GM19099 (cell line): ENCODE results near the gene PCK1.

Experiments used
- POLR2A ChIP-seq: IDR thresholded peaks from 3 replicates; pipeline ENCODE4 v1.6.1; 2011; ENCODE audit warnings: low read depth; ENCODE audit not compliant: insufficient read length; ENCODE audit errors: extremely low read depth

The PCK1 gene

DNA sequence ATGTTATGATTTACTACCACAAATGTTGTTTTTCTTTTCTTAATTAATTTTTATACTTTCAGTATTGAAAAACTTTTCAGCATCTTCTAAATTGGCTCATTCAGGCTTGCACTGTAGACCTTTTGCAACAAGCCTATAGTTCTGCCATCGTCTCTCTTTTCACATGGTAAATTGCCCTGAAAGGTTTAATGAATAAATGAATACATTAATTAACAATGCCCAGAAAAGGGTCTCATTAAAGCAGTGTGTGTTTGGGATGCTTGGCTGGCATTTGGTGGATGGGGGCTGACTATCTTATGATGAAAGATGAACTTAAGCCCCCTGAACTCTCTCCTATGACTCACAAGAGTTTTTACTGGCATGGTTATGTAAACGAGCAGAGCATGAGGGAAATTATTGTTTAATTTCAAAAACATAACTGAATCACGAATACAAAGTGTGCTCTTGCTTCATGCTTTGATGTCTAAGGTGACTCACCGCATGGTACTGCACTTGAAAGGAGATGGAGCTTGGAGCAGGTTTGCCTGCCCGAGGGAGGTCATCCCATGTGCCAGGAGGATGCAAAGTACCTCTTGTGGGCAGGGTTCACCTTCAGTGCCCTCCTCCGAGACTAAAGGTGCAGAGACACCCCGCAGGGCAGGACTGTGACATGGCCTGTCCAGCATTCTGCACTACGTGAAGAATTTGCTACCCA, 13.8 kb upstream of the PCK1 start:
- TF ChIP-seq POLR2A, result no peak

DNA sequence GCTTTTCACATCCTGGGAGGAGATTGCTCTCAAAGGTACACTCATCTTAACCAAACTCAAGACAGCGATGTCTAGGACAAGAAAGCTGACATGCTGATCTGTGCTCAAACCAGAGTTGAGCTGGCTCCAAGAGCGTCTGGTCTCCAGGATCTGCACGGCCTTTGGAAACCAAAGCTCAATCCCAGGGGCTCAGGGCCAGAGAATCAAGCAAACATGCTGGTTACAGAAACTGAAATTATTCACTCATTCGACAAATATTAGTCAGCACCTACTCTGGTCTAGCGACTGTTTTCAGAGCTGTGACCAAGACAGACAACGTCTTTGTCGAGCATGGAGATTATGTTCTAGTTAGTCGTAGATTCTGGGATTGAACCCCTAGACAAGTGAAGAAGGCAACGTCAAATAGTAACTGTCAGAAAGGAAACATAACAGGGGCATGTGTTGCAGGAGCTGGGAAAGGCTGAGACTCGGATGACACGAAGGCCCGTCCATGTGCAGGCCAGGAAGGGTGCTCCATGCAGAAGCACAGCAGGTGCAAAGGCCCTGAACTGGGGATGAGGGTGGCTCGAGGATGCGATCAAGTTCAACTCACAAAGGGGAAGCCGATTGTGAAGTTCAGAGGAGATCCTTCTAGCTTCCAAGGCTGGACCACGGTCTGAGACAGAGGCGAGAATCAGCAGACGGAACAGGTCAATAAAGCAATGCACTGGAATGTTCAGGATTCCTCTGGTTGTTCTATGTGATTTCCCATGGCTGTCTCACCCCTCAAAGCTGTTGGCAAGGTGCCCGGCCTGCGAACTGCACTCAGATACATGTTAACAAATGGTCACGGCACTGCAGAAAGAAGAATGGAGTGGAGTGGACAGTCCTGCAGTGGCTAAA, 12.5 kb upstream of the PCK1 start:
- TF ChIP-seq POLR2A, result no peak

- TF ChIP-seq POLR2A, result no peak
These were observed 8.4 kb upstream of the PCK1 start for GRCh38 chr20:57552471-57552870.

DNA sequence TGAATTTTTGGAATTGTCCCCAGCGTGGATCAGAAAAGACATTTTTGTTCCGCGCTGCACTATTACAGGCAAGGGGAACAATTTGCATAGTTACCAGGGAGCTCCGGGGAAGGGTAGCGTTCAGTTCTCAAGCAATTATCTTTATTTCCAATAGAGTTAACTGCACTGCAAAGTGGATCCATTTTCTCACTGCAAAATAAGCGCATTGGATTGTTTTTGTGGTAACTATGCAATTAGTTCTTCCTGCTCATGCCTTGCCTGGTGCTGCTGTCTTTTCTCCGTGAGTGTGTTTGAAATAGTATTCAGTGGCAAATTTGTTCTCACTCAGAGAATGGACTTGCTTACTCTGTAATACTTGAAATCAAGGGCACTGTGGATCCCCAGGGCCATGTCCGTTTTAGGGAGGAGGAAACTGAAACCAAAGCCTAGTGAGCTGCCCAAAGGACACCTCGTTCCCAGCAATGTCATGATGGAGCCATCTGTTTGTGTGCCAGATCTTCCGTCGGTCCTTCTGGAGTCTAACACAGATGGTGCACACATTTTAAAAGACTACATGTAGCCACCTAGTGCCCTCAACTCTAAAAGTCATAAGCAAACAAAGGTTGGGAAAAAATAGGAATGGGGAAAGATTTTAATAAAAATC, 7.4 kb upstream of the PCK1 start:
- no peak for TF ChIP-seq POLR2A

GRCh38 chr20:57555457-57556184, 5.3 kb upstream of the PCK1 start:
- no peak for TF ChIP-seq POLR2A

GRCh38 chr20:57556980-57557274, 4.0 kb upstream of the PCK1 start:
- TF ChIP-seq POLR2A, result no peak

GRCh38 chr20:57557926-57558613, 2.8 kb upstream of the PCK1 start:
- TF ChIP-seq POLR2A, result no peak

DNA sequence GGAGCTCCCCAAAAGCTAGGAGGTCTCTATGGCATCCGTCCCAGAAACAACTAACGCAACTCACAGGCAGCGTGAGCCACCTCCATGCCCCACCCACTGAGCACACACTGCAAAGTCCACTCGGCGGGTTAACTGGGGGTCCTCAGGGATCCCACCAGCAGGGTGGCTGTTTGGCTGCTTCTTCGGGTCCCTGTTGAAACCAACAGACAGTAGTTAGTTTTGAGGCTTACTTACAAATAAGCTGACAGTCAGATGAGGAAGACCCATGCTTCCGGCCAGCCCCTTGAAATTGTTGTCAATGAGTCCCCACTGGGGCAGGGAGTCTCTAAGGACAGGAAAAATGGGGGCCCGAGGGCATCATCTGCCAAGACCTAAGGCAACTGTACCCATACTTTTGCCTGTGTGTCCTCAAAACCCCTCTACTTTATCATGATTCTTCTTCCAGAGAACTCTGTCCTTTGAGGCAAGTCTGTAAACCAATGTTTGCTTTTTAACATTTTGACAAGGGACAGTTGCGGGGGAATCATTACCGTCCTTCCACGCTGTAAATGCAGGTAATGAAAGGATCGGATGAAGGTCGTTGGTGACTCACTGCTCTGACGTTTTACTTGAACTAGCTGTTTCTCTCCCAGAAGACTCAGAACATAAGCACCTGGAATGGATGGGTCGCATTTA, 2.2 kb upstream of the PCK1 start:
- no peak for TF ChIP-seq POLR2A

- no peak for TF ChIP-seq POLR2A
These were observed 1.6 kb upstream of the PCK1 start for GRCh38 chr20:57559289-57559634.

DNA sequence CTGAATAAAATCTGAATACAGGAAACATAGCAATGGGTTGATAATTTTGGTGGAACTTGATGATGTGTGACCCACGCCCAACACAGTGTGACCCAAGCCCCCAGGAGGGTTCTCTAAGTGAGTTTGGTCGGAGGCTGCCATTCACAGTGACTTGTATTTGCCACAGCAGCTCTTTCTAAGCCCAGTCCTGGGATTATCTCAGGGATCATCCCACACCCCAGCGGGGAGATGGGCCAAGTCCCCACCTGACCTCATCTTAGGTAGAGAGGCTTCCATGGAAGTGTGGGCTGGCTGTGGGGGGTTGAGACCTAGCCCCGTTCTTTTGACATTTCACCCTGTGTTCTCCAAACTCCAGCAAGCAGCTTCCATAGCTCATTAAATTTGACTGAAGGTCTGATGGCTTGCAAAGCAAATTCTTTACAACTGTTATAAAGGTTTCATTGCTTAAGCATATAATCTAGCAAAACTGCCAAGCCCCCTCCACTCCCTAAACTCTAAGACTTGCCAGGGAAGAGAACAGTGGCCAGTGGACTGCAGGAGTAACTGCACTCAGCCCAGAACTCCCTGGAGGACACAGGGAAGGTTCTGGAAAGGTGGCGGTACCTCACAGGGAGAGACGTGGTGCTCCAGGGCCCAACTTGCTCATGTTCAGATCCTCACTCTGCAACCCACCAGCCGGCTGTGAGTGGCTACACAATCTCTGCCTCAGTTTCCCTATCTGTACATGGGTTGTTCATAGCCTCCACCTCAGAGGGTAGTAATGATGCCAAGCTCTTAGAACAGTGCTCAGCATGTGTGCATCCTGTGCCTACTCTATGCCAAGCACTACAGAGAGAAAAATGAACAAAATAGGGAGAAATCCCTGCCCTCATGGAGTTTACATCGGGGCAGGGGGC, 1.0 kb upstream of the PCK1 start:
- no peak for TF ChIP-seq POLR2A

GRCh38 chr20:57561356-57562279, 708 bp downstream of the PCK1 start:
- no peak for TF ChIP-seq POLR2A

DNA sequence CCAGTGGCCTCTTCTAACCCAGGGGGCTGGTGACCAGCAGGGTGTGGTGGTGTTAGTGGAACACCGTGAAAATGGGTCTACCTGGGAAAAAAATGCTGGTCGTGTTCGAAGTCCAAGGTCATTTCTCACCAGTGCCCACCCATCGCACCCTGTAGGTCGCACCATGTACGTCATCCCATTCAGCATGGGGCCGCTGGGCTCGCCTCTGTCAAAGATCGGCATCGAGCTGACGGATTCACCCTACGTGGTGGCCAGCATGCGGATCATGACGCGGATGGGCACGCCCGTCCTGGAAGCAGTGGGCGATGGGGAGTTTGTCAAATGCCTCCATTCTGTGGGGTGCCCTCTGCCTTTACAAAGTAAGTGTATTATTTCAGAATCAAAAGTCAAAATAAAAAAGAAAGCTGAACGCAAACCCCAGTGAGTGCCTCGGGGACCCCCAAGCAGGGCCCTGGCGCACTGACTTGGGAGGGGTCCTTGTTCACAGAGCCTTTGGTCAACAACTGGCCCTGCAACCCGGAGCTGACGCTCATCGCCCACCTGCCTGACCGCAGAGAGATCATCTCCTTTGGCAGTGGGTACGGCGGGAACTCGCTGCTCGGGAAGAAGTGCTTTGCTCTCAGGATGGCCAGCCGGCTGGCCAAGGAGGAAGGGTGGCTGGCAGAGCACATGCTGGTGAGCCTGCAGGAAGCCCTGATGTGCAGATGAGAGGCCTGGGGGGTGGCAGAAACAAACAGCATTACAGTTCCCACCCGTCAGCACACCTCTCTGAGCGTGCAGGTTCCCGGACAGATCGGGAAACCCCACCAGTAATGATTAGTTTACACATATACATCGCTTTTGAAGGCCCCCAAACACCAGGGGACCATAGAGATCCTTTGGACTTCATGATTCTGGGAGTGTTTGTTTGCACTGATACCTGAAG, 1.9 kb downstream of the PCK1 start:
- TF ChIP-seq POLR2A, result no peak

GRCh38 chr20:57563522-57563921, 2.6 kb downstream of the PCK1 start:
- no peak for TF ChIP-seq POLR2A
